H1 (cell line): ENCODE measurements around the gene WDSUB1. TPM values are rescaled to one million over a fixed set of nuclear protein-coding genes. Genes with fewer than 3 reads are reported as not detected.

Experiments
- ASH2L ChIP-seq: fragments of 200-600, 300-600 bp; sonication (generic); IDR thresholded peaks from one replicate; pipeline ENCODE4 v1.7.1; 2017; ENCODE audit warnings: low read length
- ATF2 ChIP-seq: IDR thresholded peaks from 2 replicates; pipeline ENCODE4 v1.6.1; 2012; ENCODE audit warnings: low read length, inconsistent platforms
- CTBP2 ChIP-seq: IDR thresholded peaks from 2 replicates; pipeline ENCODE4 v1.7.0; 2011; ENCODE audit warnings: borderline replicate concordance, mild to moderate bottlenecking, moderate library complexity, mixed read lengths, low read length; ENCODE audit not compliant: insufficient read depth, insufficient read length
- GABPA ChIP-seq: IDR thresholded peaks from 2 replicates; pipeline ENCODE4 v1.6.1; 2011; ENCODE audit warnings: mild to moderate bottlenecking, low read length, moderate library complexity, borderline replicate concordance; ENCODE audit not compliant: insufficient read depth
- SRF ChIP-seq: IDR thresholded peaks from 2 replicates; pipeline ENCODE4 v1.6.1; 2011; ENCODE audit warnings: mild to moderate bottlenecking, low read depth, low read length, moderate library complexity
- polyA plus RNA-seq, 7 experiments: library from polyadenylated mRNA; depleted of rRNA in 3 of 7; stranded (reverse) in 5 of 7; unstranded in 2 of 7; fragments of >200 nt in 5 of 7; fragments of 200-250 nt in 2 of 7; gene quantifications; 1 replicate in 5 of 7; 2 replicates in 1 of 7; 4 replicates in 1 of 7; pipeline versions ENCODE4 v1.2.1 to v1.2.3, GENCODE V29; 2011 to 2013; ENCODE audit warnings: missing spikeins in 2 of 7, mixed read lengths in 2 of 7
- total RNA-seq: library from RNA; stranded (reverse); fragmentation: NEBNext Ultra II Directional; extraction: Animal tissue kit (Norgen Biotek cat#: 25700); gene quantifications from 2 replicates; pipeline ENCODE4 v1.2.1, GENCODE V29; 2021
- TF ChIP-seq, protein P1 (sequence below): IDR thresholded peaks from 2 replicates; pipeline ENCODE4 v1.6.1; 2011; ENCODE audit warnings: low read depth, mild to moderate bottlenecking, low read length; ENCODE audit not compliant: insufficient read depth

WDSUB1 gene
- total and polyA plus RNA-seq, 2 of the 8 experiments (the other 6 are each of a cell fraction or from before 2014, with no cell fraction given), result 5.5 to 8.0 TPM

DNA sequence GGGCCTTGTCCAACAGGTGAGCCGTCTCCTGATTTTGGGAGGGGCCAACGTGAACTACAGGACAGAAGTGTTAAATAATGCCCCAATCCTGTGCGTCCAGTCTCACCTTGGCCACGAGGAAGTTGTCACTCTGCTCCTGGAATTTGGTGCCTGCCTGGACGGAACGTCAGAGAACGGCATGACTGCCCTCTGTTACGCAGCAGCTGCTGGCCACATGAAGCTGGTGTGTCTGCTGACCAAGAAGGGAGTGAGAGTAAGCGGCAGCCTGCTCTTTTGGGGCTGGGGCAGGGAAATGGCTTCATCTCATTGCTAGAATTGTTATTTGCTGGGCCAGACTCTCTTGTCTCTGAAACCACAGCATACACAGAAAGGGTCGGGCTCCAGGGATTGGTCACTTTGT is 92.3 kb downstream of the WDSUB1 start (continued):
- TF ChIP-seq ATF2 (no peak), CTBP2 (no peak), GABPA (no peak), SRF (no peak), ASH2L (no peak)
- TF ChIP-seq, protein P1, sequence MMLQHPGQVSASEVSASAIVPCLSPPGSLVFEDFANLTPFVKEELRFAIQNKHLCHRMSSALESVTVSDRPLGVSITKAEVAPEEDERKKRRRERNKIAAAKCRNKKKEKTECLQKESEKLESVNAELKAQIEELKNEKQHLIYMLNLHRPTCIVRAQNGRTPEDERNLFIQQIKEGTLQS, result no peak
